Nephron progenitor cell (in vitro differentiated cells): ENCODE data around the gene PHF23.

Experiments
- DNase-seq: peaks from one replicate; pipeline ENCODE4 v3.0.0; 2021
- H3K27ac Mint-ChIP-seq: 2 replicates; pipeline ENCODE4 v1.8.0; 2021; ENCODE audit warnings: mild to moderate bottlenecking, moderate library complexity, mixed read lengths
- H3K27me3 Mint-ChIP-seq: 2 replicates; pipeline ENCODE4 v1.8.0; 2021; ENCODE audit warnings: mild to moderate bottlenecking, low read depth, mixed read lengths; ENCODE audit not compliant: poor library complexity
- H3K36me3 Mint-ChIP-seq: 2 replicates; pipeline ENCODE4 v1.8.0; 2021; ENCODE audit warnings: low read depth, mixed read lengths
- H3K4me1 Mint-ChIP-seq: 2 replicates; pipeline ENCODE4 v1.8.0; 2021; ENCODE audit warnings: mixed read lengths
- H3K4me3 Mint-ChIP-seq: 2 replicates; pipeline ENCODE4 v1.8.0; 2021; ENCODE audit warnings: mild to moderate bottlenecking, moderate library complexity, mixed read lengths
- H3K9me3 Mint-ChIP-seq: 2 replicates; pipeline ENCODE4 v1.8.0; 2021; ENCODE audit warnings: mild to moderate bottlenecking, moderate library complexity, mixed read lengths
- CTCF ChIP-seq: fragments of 200-600 bp; sonication (generic); IDR thresholded peaks from 2 replicates; pipeline ENCODE4 v1.5.0; 2021; ENCODE audit warnings: antibody characterized with exemption

Gene PHF23

GRCh38 chr17:7190276-7190917, 48.9 kb downstream of the PHF23 start:
- Mint-ChIP-seq H3K27ac (no peak overlapping the region), H3K36me3 (peaks cover 38% of the 10 kb centered on the region), H3K4me3 (no peak overlapping the region), H3K27me3 (peaks cover 6% of the 10 kb centered on the region), H3K9me3 (no peaks in the 10 kb centered on the region), H3K4me1 (peaks cover 26% of the 10 kb centered on the region)
- no peak for DNase-seq
- no peak for TF ChIP-seq CTCF

GRCh38 chr17:7186241-7186640, 53.0 kb downstream of the PHF23 start:
- no peak overlapping the region for H3K4me3 Mint-ChIP-seq
- peak overlapping the region; percentile 86 for H3K27ac Mint-ChIP-seq
- no peaks in the 10 kb centered on the region for H3K9me3 Mint-ChIP-seq
- no peak for DNase-seq
- peaks cover 25% of the 10 kb centered on the region for H3K4me1 Mint-ChIP-seq
- peaks cover 6% of the 10 kb centered on the region for H3K27me3 Mint-ChIP-seq
- peaks cover 16% of the 10 kb centered on the region for H3K36me3 Mint-ChIP-seq
- TF ChIP-seq CTCF, result no peak
